KBM-7 (cell line): ENCODE measurements around the gene FAT1.

Source experiments
- DNase-seq: peaks from one replicate; pipeline ENCODE4 v3.0.0-alpha.2; 2015
- in situ Hi-C: fragments of 300-500 bp; cut with MboI; formaldehyde crosslinking; loops from 2 replicates; pipeline ENCODE4 v1.14.3; 2020; ENCODE audit warnings: low sequenced_read_pairs, low pct_unique_long_range_greater_than_20kb, mixed read lengths

The FAT1 gene

DNA sequence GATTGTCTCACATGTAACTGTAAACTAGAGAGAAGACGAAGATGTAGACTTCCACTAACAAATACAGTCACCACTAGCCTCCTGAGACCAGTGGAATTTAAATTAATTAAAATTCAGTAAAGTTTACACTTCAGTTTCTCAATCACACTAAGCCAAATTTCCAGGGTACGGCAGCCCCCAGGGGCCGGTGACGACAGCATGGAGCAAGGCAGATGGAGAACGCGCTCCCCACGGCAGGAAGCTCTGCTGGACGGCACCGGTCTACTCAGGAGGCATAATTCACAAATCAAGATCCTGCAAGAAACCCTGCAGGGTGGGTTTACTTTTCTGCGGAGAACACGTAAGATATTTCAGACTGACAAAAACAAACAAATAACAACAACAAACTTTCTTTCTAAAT is 80.7 kb downstream of the FAT1 start:
- in situ Hi-C loops, result no loop called here
- DNase-seq, result no peak

GRCh38 chr4:186642530-186642929 is 81.1 kb downstream of the FAT1 start:
- DNase-seq, result no peak

GRCh38 chr4:186634591-186635128 is 89.0 kb downstream of the FAT1 start:
- in situ Hi-C loops, result no loop called here
- no peak for DNase-seq

More at GRCh38 chr4:186642530-186642929, 81.1 kb downstream of the FAT1 start:
- in situ Hi-C loops, result no loop called here

- in situ Hi-C loops, result no loop called here
- no peak for DNase-seq
These were observed 89.8 kb downstream of the FAT1 start for GRCh38 chr4:186633844-186634243.

DNA sequence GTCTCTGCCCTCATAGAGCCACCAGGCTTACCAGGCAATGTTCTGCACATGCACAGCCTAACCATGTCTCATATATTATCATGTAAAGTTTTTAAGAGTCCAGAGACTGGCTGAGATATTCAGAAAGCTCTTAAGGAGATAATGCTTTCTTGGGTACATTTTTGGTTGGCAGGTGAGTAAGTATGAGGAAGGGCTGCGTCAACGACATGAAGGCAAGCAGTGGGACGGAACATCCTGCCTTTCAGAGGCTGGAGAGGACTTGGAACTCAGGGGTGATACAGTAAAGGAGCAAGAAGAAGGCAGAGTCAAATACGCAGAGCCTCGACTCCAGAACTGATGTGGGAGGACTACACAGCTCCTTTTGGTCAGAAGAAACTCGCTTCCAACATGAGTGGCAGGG is 93.5 kb downstream of the FAT1 start:
- in situ Hi-C loops, result no loop called here
- no peak for DNase-seq

GRCh38 chr4:186628058-186628711 is 95.5 kb downstream of the FAT1 start:
- in situ Hi-C loops, result no loop called here
- peak; percentile 83 for DNase-seq

- peak; percentile 32 for DNase-seq
- in situ Hi-C loops, result no loop called here
These were observed 96.3 kb downstream of the FAT1 start for GRCh38 chr4:186627226-186627865.

GRCh38 chr4:186624951-186625350 is 98.7 kb downstream of the FAT1 start:
- DNase-seq, result no peak
- in situ Hi-C loops, result no loop called here

DNA sequence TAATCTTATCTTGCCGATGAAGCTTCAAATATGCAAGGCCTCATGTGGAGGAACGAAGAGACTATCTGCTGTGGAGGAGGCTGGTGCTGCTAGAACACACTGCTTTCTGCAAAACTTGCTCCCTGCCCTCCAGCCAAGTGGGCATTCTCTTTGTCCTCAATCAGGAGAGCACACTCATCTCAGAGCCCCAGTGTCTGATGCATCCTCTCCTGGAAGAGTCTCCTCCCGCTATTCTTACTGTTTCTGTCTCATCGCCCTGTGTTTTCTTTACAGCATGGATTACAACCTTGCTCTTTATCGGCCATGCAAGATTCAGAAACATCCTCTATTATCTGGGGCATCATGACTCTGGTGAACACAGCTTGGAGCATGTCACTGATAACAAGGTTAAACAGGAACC is 100.1 kb downstream of the FAT1 start:
- in situ Hi-C loops, result no loop called here

GRCh38 chr4:186622788-186623464 is 100.7 kb downstream of the FAT1 start:
- in situ Hi-C loops, result no loop called here
- no peak for DNase-seq

More for the DNA sequence above, 100.1 kb downstream of the FAT1 start:
- no peak for DNase-seq

DNA sequence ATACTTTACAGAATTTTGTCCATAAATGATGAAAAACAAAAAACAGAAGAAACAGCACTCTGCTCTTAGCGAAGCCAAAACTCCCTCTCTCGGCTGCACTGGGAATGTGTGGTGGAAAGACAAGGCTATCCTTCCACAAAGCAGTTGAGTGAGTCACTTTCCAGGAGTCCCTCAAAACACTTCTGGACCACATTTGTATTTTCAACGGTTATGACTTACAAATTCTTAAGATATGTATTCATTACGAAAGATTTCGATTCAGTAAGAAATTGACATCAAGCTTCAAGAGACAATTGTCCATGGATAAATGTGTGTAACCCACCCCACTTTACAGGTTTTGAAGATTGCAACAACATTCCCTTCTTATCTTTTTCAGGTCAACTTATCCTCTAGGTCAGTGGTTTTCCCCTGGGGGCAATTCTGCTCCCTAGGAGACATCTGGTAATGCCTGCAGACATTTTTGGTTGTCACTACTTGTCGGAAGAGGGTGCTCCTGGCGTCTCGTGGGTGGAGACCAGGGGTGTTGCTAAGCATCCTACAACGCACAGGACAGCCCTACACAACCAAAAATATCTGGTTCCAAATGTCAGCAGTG is 101.6 kb downstream of the FAT1 start:
- in situ Hi-C loops, result no loop called here
- no peak for DNase-seq

GRCh38 chr4:186619088-186619487 is 104.6 kb downstream of the FAT1 start:
- in situ Hi-C loops, result no loop called here
- no peak for DNase-seq

DNA sequence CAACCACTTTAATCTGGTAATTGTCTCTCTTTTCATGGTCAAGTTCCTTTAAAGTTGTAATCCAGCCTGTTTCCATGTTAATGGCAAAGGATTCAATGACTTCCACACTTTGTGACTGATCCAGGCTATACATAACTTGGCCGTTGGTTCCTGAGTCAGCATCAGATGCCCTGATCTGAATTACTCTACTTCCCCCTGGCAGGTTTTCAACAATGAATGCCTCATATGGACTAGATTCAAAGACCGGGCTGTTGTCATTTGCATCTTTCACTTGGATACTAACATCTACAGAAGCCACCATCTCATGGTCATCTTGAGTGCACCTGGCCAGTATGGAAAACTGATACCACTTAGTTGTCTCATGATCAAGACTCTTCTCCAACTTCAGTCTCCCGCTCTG is 105.7 kb downstream of the FAT1 start:
- DNase-seq, result no peak
- in situ Hi-C loops, result no loop called here

DNA sequence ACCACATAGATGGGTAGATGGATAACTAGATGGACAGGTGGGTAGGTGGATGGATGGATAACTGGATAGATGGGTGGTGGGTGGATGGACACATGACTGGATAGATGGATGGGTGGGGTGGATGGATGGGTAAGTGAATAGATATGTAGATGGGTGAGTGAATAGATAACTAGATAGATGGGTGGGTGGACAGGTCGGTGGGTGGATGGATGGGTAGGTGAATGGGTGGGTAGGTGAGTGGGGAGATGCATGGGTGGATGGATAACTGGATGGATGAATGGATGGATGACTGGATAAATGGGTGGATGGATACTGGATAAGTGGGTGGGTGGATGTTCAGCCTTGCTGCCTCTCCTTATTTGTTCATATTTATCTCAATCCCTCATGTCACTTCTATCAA is 116.2 kb downstream of the FAT1 start:
- DNase-seq, result no peak
- in situ Hi-C loops, result no loop called here

- no peak for DNase-seq
- in situ Hi-C loops, result no loop called here
These were observed 117.1 kb downstream of the FAT1 start for GRCh38 chr4:186606591-186606992.

DNA sequence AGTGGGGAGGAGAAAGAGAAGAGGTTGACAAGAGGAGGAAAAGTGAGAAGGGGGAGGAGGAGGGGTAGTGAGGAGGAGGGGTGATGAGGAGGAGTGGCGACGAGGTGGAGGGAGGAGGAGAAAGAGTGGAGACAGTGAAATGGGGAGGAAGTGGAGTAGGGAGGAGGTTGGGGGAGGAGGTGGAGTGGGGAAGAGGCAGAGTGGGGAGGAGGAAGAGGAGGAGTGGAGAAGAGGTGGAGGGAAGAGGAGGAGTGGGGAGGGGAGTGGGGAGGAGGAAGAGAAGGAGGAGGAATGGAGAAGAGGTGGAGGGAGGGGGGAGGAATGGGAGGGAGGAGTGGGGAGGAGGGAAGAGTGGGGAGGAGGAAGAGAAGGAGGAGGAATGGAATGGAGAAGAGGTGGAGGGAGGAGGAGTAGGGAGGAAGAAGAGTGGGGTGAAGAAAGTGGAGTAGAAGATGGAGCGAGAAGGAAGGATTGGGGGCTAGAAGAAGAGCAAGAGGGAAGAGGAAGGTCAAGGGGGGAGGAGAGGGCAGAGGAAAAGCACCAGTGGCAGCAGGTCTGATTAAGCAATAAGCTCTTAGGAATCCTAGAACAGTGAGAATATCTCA is 118.3 kb downstream of the FAT1 start:
- peak; percentile 55 for DNase-seq
- in situ Hi-C loops, result no loop called here

- DNase-seq, result no peak
- in situ Hi-C loops, result no loop called here
These were observed 119.4 kb downstream of the FAT1 start for GRCh38 chr4:186604124-186604807.

- no peak for DNase-seq
- in situ Hi-C loops, result no loop called here
These were observed 120.7 kb downstream of the FAT1 start for GRCh38 chr4:186602978-186603377.

DNA sequence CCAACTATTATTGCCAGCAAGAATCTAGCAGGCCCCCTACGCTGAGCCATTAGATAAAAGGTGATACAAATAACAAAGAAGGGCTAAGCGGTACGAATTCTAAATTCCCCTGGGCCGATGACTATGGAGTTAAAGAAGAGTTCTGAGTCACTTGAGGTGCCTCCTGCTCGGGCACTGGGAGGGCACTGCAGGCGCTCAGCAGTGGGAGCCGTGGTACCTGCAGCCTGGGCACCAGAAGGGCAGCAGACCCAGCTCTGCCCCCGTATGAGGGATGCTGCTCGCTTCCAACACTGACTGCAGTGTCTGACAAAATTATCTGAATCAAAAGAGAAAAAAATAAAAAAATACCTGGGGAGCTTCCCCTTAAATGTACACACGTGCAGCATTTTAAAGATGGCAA is 124.2 kb downstream of the FAT1 start:
- in situ Hi-C loops, result no loop called here
- DNase-seq, result no peak
